ENCODE data around the gene ACAN.

ACAN gene

GRCh38 chr15:88805031-88805780 lies 2.0 kb downstream of the ACAN start:
- no peak overlapping the region for H3K4me3 ChIP-seq (ENCODE audit: low read length)
- no peak for DNase-seq (ENCODE audit: low read depth)
- TF ChIP-seq, protein P1, sequence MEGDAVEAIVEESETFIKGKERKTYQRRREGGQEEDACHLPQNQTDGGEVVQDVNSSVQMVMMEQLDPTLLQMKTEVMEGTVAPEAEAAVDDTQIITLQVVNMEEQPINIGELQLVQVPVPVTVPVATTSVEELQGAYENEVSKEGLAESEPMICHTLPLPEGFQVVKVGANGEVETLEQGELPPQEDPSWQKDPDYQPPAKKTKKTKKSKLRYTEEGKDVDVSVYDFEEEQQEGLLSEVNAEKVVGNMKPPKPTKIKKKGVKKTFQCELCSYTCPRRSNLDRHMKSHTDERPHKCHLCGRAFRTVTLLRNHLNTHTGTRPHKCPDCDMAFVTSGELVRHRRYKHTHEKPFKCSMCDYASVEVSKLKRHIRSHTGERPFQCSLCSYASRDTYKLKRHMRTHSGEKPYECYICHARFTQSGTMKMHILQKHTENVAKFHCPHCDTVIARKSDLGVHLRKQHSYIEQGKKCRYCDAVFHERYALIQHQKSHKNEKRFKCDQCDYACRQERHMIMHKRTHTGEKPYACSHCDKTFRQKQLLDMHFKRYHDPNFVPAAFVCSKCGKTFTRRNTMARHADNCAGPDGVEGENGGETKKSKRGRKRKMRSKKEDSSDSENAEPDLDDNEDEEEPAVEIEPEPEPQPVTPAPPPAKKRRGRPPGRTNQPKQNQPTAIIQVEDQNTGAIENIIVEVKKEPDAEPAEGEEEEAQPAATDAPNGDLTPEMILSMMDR (conservative IDR thresholded peaks at IDR 0.05; ENCODE audit: low read depth, low read length): no peak

- no peak for DNase-seq (ENCODE audit: low read depth)
- H3K4me3 ChIP-seq (ENCODE audit: low read length): no peak overlapping the region
- TF ChIP-seq, protein P1 (conservative IDR thresholded peaks at IDR 0.05; ENCODE audit: low read depth, low read length): no peak
These were observed 7.2 kb downstream of the ACAN start for GRCh38 chr15:88810446-88810845.

- no peak overlapping the region for H3K4me3 ChIP-seq (ENCODE audit: low read length)
- TF ChIP-seq, protein P1 (conservative IDR thresholded peaks at IDR 0.05; ENCODE audit: low read depth, low read length): no peak
- DNase-seq (ENCODE audit: low read depth): no peak
These were observed 8.9 kb downstream of the ACAN start for GRCh38 chr15:88812133-88812532.

GRCh38 chr15:88813960-88814359 lies 10.7 kb downstream of the ACAN start:
- H3K4me3 ChIP-seq (ENCODE audit: low read length): no peak overlapping the region
- no peak for DNase-seq (ENCODE audit: low read depth)
- TF ChIP-seq, protein P1 (conservative IDR thresholded peaks at IDR 0.05; ENCODE audit: low read depth, low read length): no peak

GRCh38 chr15:88814393-88814792 lies 11.2 kb downstream of the ACAN start:
- H3K4me3 ChIP-seq (ENCODE audit: low read length): no peak overlapping the region
- no peak for DNase-seq (ENCODE audit: low read depth)
- TF ChIP-seq, protein P1 (conservative IDR thresholded peaks at IDR 0.05; ENCODE audit: low read depth, low read length): no peak

- DNase-seq (ENCODE audit: low read depth): no peak
- TF ChIP-seq, protein P1 (conservative IDR thresholded peaks at IDR 0.05; ENCODE audit: low read depth, low read length): no peak
- H3K4me3 ChIP-seq (ENCODE audit: low read length): no peak overlapping the region
These were observed 15.7 kb downstream of the ACAN start for GRCh38 chr15:88818920-88819319.

DNA sequence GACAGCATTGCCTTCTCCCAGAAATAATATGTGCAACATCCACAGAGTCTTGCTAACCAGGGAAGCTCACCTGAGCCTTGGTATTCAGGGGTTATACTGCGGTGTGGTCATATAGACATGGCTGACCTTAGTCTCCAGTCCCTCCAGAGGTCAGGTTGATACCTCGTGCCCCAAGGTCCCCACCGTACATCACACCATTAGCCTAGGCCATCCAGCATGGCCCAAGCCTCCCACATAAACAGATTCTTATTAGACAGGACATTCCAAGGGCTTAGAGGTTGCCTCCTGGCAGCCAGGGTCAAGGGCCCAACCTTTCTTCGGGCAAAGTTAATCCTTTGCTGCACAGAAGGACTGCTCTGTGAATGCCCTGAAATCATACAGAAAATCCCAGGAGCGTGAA lies 18.8 kb downstream of the ACAN start:
- TF ChIP-seq, protein P1 (conservative IDR thresholded peaks at IDR 0.05; ENCODE audit: low read depth, low read length): no peak
- no peak for DNase-seq (ENCODE audit: low read depth)

More for the DNA sequence above, 18.8 kb downstream of the ACAN start:
- no peak overlapping the region for H3K4me3 ChIP-seq (ENCODE audit: low read length)
